ENCODE measurements around the gene FOXE3. TPM values are rescaled to one million over a fixed set of nuclear protein-coding genes. Genes with fewer than 3 reads are reported as not detected.
"Not testable (repeated sequence)": the region's sequence is repeated elsewhere in the genome, so short reads cannot be mapped to it uniquely, and the experiment has no call there.

The FOXE3 gene
- total and polyA plus RNA-seq, 2 of the 8 experiments (the other 6 are each of a cell fraction or from before 2014, with no cell fraction given) = 0.18 TPM; not detected in 1

DNA sequence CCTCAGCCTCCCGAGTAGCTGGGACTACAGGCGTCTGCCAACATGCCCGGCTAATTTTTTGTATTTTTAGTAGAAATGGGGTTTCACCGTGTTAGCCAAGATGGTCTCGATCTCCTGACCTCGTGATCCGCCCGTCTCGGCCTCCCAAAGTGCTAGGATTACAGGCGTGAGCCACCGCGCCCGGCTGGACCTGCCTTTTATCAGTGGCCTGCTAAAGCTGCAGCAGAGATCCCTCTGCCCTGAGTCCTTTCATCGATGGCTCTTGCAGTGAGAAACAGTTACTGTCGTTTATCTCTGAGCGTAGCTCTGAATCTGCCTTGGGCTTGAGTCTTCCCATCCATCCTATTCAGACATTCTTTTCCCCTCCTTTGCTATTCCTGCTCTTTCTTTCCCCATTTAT is 41.5 kb downstream of the FOXE3 start:
- Histone ChIP-seq H3K4me1 (replicated peaks in 1 of 4; ENCODE audit: control insufficient read depth in 3 of 4, insufficient read depth in 4 of 4, low read length in 3 of 4) (peaks cover 8 to 18% (median 13%) of the 10 kb centered on the region in 4 experiments), H2BK15ac (ENCODE audit: low read length) (0 out of 2 replicates have a peak overlapping the region, but pooled peaks have one; percentile 62)
- not testable (repeated sequence) for H3K23ac ChIP-seq (ENCODE audit: insufficient read length); H3K56ac ChIP-seq (replicated peaks; ENCODE audit: insufficient read length, low read depth, low read length); H3K4me2 ChIP-seq (ENCODE audit: insufficient read depth in 1 of 2, low read depth in 2 of 2, low read length in 2 of 2); H3K14ac ChIP-seq (ENCODE audit: insufficient read length); H3K9me3 ChIP-seq (ENCODE audit: insufficient read depth in 2 of 2, low read depth in 1 of 2, low read length in 1 of 2); DNase-seq (ENCODE audit: low read depth in 1 of 2, low spot score in 2 of 2); H4K20me1 ChIP-seq (replicated peaks in 1 of 2; ENCODE audit: control insufficient read depth in 1 of 2, insufficient read depth in 2 of 2, low read length in 2 of 2); H2BK20ac ChIP-seq (ENCODE audit: low read length); H3K4ac ChIP-seq (replicated peaks; ENCODE audit: insufficient read length, low read depth, low read length); H4K8ac ChIP-seq (ENCODE audit: extremely low read depth, insufficient read depth, low read length); H4K5ac ChIP-seq (ENCODE audit: insufficient read length, low read depth, low read length); H3K79me2 ChIP-seq (ENCODE audit: control insufficient read depth in 1 of 2, insufficient read depth in 2 of 2, low read length in 2 of 2); H2BK5ac ChIP-seq (ENCODE audit: low read depth, low read length); H3K36me3 ChIP-seq (ENCODE audit: control insufficient read depth in 2 of 4, insufficient read depth in 4 of 4, low read length in 3 of 4); FAIRE-seq; H2BK12ac ChIP-seq (ENCODE audit: low read depth, low read length); H3K4me3 ChIP-seq (ENCODE audit: extremely low read depth in 1 of 4, insufficient read depth in 2 of 4, low read depth in 3 of 4, low read length in 4 of 4); H2AK5ac ChIP-seq (ENCODE audit: low read depth, low read length); H2AFZ ChIP-seq (ENCODE audit: low read length); H3K27ac ChIP-seq (ENCODE audit: low read depth, low read length); H3K9ac ChIP-seq (replicated peaks in 1 of 4; ENCODE audit: extremely low read depth in 1 of 4, low read depth in 3 of 4, low read length in 3 of 4); H3K79me1 ChIP-seq (ENCODE audit: low read depth, low read length); H4K91ac ChIP-seq (replicated peaks; ENCODE audit: insufficient read length, low read length); H3K23me2 ChIP-seq (ENCODE audit: low read depth, low read length); H2BK120ac ChIP-seq (replicated peaks; ENCODE audit: low read depth, low read length); H3K18ac ChIP-seq (ENCODE audit: extremely low read depth, low read length); H3K27me3 ChIP-seq (replicated peaks in 1 of 4; ENCODE audit: control insufficient read depth in 3 of 4, extremely low read depth in 1 of 4, insufficient read depth in 3 of 4, low read length in 3 of 4)
- ChIA-PET CTCF (ENCODE audit: partially characterized antibody) (interaction anchor here (0.9 to 5.6 kb wide), 7 partner anchors 9 to 68 kb away, joined by 3 to 49 read pairs (median 4); no protein-coding TSS in a partner anchor), POLR2A (ENCODE audit: partially characterized antibody) (interaction anchor here (0.7 kb wide), 1 partner anchor 893 kb away, joined by 3 read pairs; no protein-coding TSS in a partner anchor)
- WGBS, 2 experiments (ENCODE audit: extremely low coverage in 1 of 2, insufficient coverage in 1 of 2, insufficient read length in 1 of 2, insufficient replicate concordance in 2 of 2, low coverage in 1 of 2, low lambda C conversion rate in 2 of 2, missing lambda C conversion rate in 1 of 2) = 90% methylated on average over 13 of the region's 16 CpGs; no CpG with 5 or more reads in 1 of the 2 experiments

Data from H1 (cell line).